K562 (cell line): Measurements from ENCODE around the gene MAP3K4. TPM values are rescaled to one million over a fixed set of nuclear protein-coding genes. Genes with fewer than 3 reads are reported as not detected.

Source experiments
- GABPB1 ChIP-seq: sonication (generic); formaldehyde crosslinking; IDR thresholded peaks from 2 replicates; pipeline ENCODE4 v1.8.0; 2022; ENCODE audit warnings: mild to moderate bottlenecking, missing genetic modification reagents
- HNRNPUL1 ChIP-seq: fragments of 200-400 bp; formaldehyde crosslinking; IDR thresholded peaks from 2 replicates; pipeline ENCODE4 v1.6.1; 2017; ENCODE audit warnings: low read length
- MEIS2 ChIP-seq: fragments of 450-650 bp; IDR thresholded peaks from 2 replicates; pipeline ENCODE4 v1.6.1; 2014; ENCODE audit warnings: mild to moderate bottlenecking; ENCODE audit not compliant: partially characterized antibody
- NCOA4 ChIP-seq: fragments of 450-650 bp; IDR thresholded peaks from 2 replicates; pipeline ENCODE4 v1.6.1; 2018; ENCODE audit warnings: mild to moderate bottlenecking; ENCODE audit not compliant: partially characterized antibody
- NEUROD1 ChIP-seq: fragments of 150-350 bp; IDR thresholded peaks from 2 replicates; pipeline ENCODE4 v1.6.1; 2014; ENCODE audit warnings: borderline replicate concordance, low read length, low read depth; ENCODE audit not compliant: partially characterized antibody
- RBM34 ChIP-seq: fragments of 200-400 bp; formaldehyde crosslinking; IDR thresholded peaks from 2 replicates; pipeline ENCODE4 v1.6.1; 2018; ENCODE audit warnings: low read length, borderline replicate concordance; ENCODE audit not compliant: insufficient read depth
- SNRNP70 ChIP-seq: fragments of 200-400 bp; formaldehyde crosslinking; optimal IDR thresholded peaks from 2 replicates; pipeline ENCODE3; 2017; ENCODE audit warnings: low read depth, low read length
- ZKSCAN3 ChIP-seq: fragments of 250-450 bp; sonication (Bioruptor Pico); IDR thresholded peaks from 2 replicates; pipeline ENCODE4 v1.4.0; 2020
- ZNF318 ChIP-seq, 2 experiments: fragments of 450-650 bp; IDR thresholded peaks; 2 replicates each; pipeline ENCODE4 v1.6.1; 2016; ENCODE audit warnings: mild to moderate bottlenecking in 2 of 2, borderline replicate concordance in 1 of 2, low read depth in 1 of 2, moderate library complexity in 1 of 2
- ZNF354B ChIP-seq: fragments of 250-450 bp; sonication (Bioruptor Pico); IDR thresholded peaks from 2 replicates; pipeline ENCODE4 v1.4.0; 2020
- ZNF583 ChIP-seq: fragments of 250-450 bp; sonication (Bioruptor Pico); IDR thresholded peaks from 2 replicates; pipeline ENCODE4 v1.4.0; 2020
- polyA plus RNA-seq, 8 experiments: library from polyadenylated mRNA; depleted of rRNA in 4 of 8; stranded (reverse) in 5 of 8; unstranded in 3 of 8; fragments of >200 nt; fragmentation: Nextera tagmentation in 2 of 8; fragmentation: Illumina TruSeq in 1 of 8; extraction: Ambion mirVana in 2 of 8; extraction: Trizol in 1 of 8; gene quantifications; 2 replicates each; pipeline versions ENCODE4 v1.2.1 to v1.2.3, GENCODE V29; 2011 to 2014; ENCODE audit warnings: inconsistent platforms in 1 of 8, missing spikeins in 1 of 8
- total RNA-seq, 7 experiments: library from RNA; depleted of rRNA in 6 of 7; stranded (reverse); fragments of >200 nt in 6 of 7; fragmentation: Illumina TruSeq in 2 of 7; extraction: Trizol in 2 of 7; gene quantifications; 2 replicates each; pipeline versions ENCODE4 v1.2.1 to v1.2.3, GENCODE V29; 2011 to 2021; ENCODE audit warnings: low replicate concordance in 1 of 7
- TF ChIP-seq, protein P1 (sequence below), 2 experiments: IDR thresholded peaks in 1 of 2; conservative IDR thresholded peaks in 1 of 2; 2 replicates each; pipeline ENCODE4 v1.6.1; 2016; ENCODE audit warnings: low read depth in 2 of 2, mild to moderate bottlenecking in 1 of 2, missing compliant biosample characterization in 1 of 2, missing genetic modification characterization in 1 of 2, moderate library complexity in 1 of 2
- TF ChIP-seq, protein P2 (sequence below), 3 experiments: fragments of 200-800 bp in 1 of 3; sonication (Bioruptor generic) in 1 of 3; sonication (generic) in 1 of 3; formaldehyde crosslinking in 1 of 3; IDR thresholded peaks; 2 replicates each; pipeline versions ENCODE4 v1.6.1 to v1.8.0; 2016 to 2022; ENCODE audit warnings: mild to moderate bottlenecking in 2 of 3, missing compliant biosample characterization in 2 of 3, missing genetic modification characterization in 2 of 3, missing genetic modification reagents in 1 of 3
- TF ChIP-seq, protein P3 (sequence below): IDR thresholded peaks from 2 replicates; pipeline ENCODE4 v1.6.1; 2012; ENCODE audit warnings: low read depth, low read length, improper control_type of control experiment, borderline replicate concordance

MAP3K4 gene
- total and polyA plus RNA-seq, 9 of the 15 experiments (the other 6 are each of a cell fraction or from before 2014, with no cell fraction given), result 21.0 to 77.2 (median 48.9) TPM

DNA sequence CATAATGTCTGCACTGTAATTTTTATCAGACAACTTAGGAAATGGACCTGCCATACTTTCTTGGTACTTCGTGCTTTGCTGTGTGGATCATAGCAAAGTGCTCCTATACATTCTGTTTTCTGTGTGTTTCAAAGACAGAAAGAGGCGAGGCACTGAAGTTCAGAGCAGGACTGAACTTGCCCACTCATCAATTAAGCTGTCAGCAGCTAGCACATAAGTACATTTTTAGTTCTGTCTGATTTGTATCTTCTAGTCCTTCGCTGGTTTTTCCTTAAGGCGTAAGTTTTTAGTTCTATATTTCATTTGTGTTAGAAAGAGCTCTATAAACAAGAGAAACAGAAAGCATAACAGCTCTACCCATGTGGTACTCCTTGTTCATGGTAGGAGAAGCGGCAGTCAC lies 42.1 kb downstream of the MAP3K4 start (continued):
- TF ChIP-seq ZNF318 (IDR thresholded peaks at IDR 0.05; ENCODE audit: borderline replicate concordance in 1 of 2, low read depth in 1 of 2) (no peak), ZNF583 (CRISPR knock-in tag) (no peak), ZKSCAN3 (CRISPR knock-in tag) (no peak), ZNF354B (no peak), GABPB1 (no peak), HNRNPUL1 (no peak), MEIS2 (peak; percentile 99), NCOA4 (no peak), SNRNP70 (no peak), NEUROD1 (no peak), RBM34 (no peak)
- TF ChIP-seq, protein P1, sequence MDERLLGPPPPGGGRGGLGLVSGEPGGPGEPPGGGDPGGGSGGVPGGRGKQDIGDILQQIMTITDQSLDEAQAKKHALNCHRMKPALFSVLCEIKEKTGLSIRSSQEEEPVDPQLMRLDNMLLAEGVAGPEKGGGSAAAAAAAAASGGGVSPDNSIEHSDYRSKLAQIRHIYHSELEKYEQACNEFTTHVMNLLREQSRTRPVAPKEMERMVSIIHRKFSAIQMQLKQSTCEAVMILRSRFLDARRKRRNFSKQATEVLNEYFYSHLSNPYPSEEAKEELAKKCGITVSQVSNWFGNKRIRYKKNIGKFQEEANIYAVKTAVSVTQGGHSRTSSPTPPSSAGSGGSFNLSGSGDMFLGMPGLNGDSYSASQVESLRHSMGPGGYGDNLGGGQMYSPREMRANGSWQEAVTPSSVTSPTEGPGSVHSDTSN (CRISPR knock-in tag; IDR thresholded peaks at IDR 0.05; ENCODE audit: low read depth), result peak; percentile 49
- TF ChIP-seq, protein P1 (tag; conservative IDR thresholded peaks at IDR 0.05; ENCODE audit: low read depth), result peak; percentile 99
- TF ChIP-seq, protein P2, sequence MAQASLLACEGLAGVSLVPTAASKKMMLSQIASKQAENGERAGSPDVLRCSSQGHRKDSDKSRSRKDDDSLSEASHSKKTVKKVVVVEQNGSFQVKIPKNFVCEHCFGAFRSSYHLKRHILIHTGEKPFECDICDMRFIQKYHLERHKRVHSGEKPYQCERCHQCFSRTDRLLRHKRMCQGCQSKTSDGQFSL (CRISPR knock-in tag; IDR thresholded peaks at IDR 0.05), result no peak
- TF ChIP-seq, protein P2 (tag; IDR thresholded peaks at IDR 0.05), result no peak
- TF ChIP-seq, protein P3, sequence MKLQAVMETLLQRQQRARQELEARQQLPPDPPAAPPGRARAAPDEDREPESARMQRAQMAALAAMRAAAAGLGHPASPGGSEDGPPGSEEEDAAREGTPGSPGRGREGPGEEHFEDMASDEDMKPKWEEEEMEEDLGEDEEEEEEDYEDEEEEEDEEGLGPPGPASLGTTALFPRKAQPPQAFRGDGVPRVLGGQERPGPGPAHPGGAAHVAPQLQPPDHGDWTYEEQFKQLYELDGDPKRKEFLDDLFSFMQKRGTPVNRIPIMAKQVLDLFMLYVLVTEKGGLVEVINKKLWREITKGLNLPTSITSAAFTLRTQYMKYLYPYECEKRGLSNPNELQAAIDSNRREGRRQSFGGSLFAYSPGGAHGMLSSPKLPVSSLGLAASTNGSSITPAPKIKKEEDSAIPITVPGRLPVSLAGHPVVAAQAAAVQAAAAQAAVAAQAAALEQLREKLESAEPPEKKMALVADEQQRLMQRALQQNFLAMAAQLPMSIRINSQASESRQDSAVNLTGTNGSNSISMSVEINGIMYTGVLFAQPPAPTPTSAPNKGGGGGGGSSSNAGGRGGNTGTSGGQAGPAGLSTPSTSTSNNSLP, result no peak
